Panc1 (cell line): ENCODE data around the gene FLACC1. TPM values are rescaled to one million over a fixed set of nuclear protein-coding genes. Genes with fewer than 3 reads are reported as not detected.

Experiments
- ATAC-seq: fragments of 200-7000 bp; cut with Tn5 transposase; 2 replicates; pipeline ENCODE4 v1.9.1; 2020; ENCODE audit warnings: mild to moderate bottlenecking, moderate library complexity
- BruUV-seq: library from RNA; stranded (reverse); fragments of 400-500 nt; replicated peaks from 2 replicates; lab custom pipeline; 2021; lab: Mats Ljungman, UMichigan
- CTCF ChIA-PET: fragments of 300-600 bp; sonication (Branson Sonifier 250); formaldehyde crosslinking; loops from one replicate; lab custom pipeline; 2022; ENCODE audit warnings: antibody characterized with exemption; lab: Charles Lee
- POLR2A ChIA-PET: fragments of 300-600 bp; sonication (Branson Sonifier 250); formaldehyde crosslinking; loops from one replicate; lab custom pipeline; 2022; ENCODE audit warnings: antibody characterized with exemption; lab: Charles Lee
- DNase-seq: peaks from one replicate; pipeline ENCODE4 v3.0.0-alpha.2; 2010; ENCODE audit warnings: low read depth, low spot score
- H3K27ac ChIP-seq: 2 replicates; pipeline ENCODE4 v1.5.1; 2011; ENCODE audit warnings: mild to moderate bottlenecking, low read length, inconsistent platforms
- H3K27me3 ChIP-seq: fragments of 200-500 bp; sonication (Bioruptor generic); 2 replicates; pipeline ENCODE4 v1.6.0; 2014; ENCODE audit warnings: low read length, inconsistent platforms; ENCODE audit not compliant: control insufficient read depth, insufficient read depth
- H3K36me3 ChIP-seq: fragments of 200-500 bp; sonication (Bioruptor generic); 2 replicates; pipeline ENCODE4 v1.5.1; 2014; ENCODE audit warnings: inconsistent platforms, mild to moderate bottlenecking, low read length, moderate library complexity; ENCODE audit not compliant: control insufficient read depth, insufficient read depth
- H3K4me1 ChIP-seq: 2 replicates; pipeline ENCODE4 v1.5.1; 2011; ENCODE audit warnings: inconsistent platforms, mild to moderate bottlenecking, low read length, moderate library complexity; ENCODE audit not compliant: control insufficient read depth, insufficient read depth
- H3K4me3 ChIP-seq, 2 experiments: 2 replicates each; pipeline ENCODE4 v1.5.1; 2011 to 2012; ENCODE audit warnings: low read depth in 2 of 2, low read length in 2 of 2, mild to moderate bottlenecking in 2 of 2, inconsistent platforms in 1 of 2, moderate library complexity in 1 of 2
- H3K9me3 ChIP-seq: fragments of 200-500 bp; sonication (Bioruptor generic); 2 replicates; pipeline ENCODE4 v1.5.1; 2014; ENCODE audit warnings: low read depth, mild to moderate bottlenecking, inconsistent platforms, low read length, moderate library complexity; ENCODE audit not compliant: control insufficient read depth, insufficient read depth
- CTCF ChIP-seq: fragments of 450-650 bp; IDR thresholded peaks from 2 replicates; pipeline ENCODE4 v1.5.1; 2017; ENCODE audit warnings: mild to moderate bottlenecking
- POLR2AphosphoS5 ChIP-seq: IDR thresholded peaks from 2 replicates; pipeline ENCODE4 v1.6.1; 2012; ENCODE audit warnings: mild to moderate bottlenecking, low read depth, low read length, moderate library complexity
- REST ChIP-seq, 2 experiments: IDR thresholded peaks; 2 replicates each; pipeline ENCODE4 v1.6.1; 2011 to 2012; ENCODE audit warnings: low read depth in 2 of 2, control low read depth in 1 of 2, low read length in 1 of 2, mild to moderate bottlenecking in 1 of 2, moderate library complexity in 1 of 2; ENCODE audit not compliant: insufficient read depth in 1 of 2
- SIN3A ChIP-seq: IDR thresholded peaks from 2 replicates; pipeline ENCODE4 v1.6.1; 2012; ENCODE audit warnings: low read depth, mild to moderate bottlenecking, low read length, moderate library complexity, borderline replicate concordance; ENCODE audit not compliant: insufficient read depth
- TCF7L2 ChIP-seq: IDR thresholded peaks from 2 replicates; pipeline ENCODE4 v1.6.1; 2011; ENCODE audit warnings: mild to moderate bottlenecking, low read depth, low read length, inconsistent platforms
- in situ Hi-C: cut with HindIII; loops from 2 replicates; pipeline ENCODE4 v1.10.0; 2016; ENCODE audit warnings: low sequenced_read_pairs, low pct_unique_long_range_greater_than_20kb
- intact Hi-C: fragments of 100-400 bp; cut with micrococcal nuclease; formaldehyde crosslinking; loops from one replicate; pipeline ENCODE4 v1.10.0; 2022; ENCODE audit not compliant: unreplicated experiment
- total RNA-seq: library from RNA; stranded (reverse); gene quantifications from one replicate; pipeline ENCODE4 v1.2.1, GENCODE V29; 2021; ENCODE audit not compliant: unreplicated experiment

Gene FLACC1
- total RNA-seq, 1 experiment from 2014 or later, result 0.39 TPM

GRCh38 chr2:201319511-201319910 is 37.6 kb downstream of the FLACC1 start:
- POLR2A ChIA-PET, result no interaction called here
- Histone ChIP-seq H3K4me1 (no peaks in the 10 kb centered on the region), H3K27ac (no peak overlapping the region), H3K4me3 (no peak overlapping the region), H3K36me3 (no peaks in the 10 kb centered on the region), H3K27me3 (no peaks in the 10 kb centered on the region), H3K9me3 (peaks cover 7% of the 10 kb centered on the region; the same call in 1 of the 2 replicates)
- CTCF ChIA-PET, result no interaction called here
- DNase-seq, result no peak
- intact Hi-C loops (no loop called here), in situ Hi-C loops (no loop called here)
- TF ChIP-seq SIN3A, result no peak
- no peak for TF ChIP-seq REST (IDR thresholded peaks at IDR 0.05; ENCODE audit: insufficient read depth in 1 of 2, low read depth in 2 of 2, low read length in 1 of 2)
- TF ChIP-seq CTCF, result no peak
- TF ChIP-seq POLR2AphosphoS5, result no peak
- no peak for TF ChIP-seq TCF7L2
- no TSS peak for BruUV-seq
- ATAC-seq, result no peak

- no TSS peak for BruUV-seq
- intact Hi-C loops, result no loop called here
- Histone ChIP-seq H3K27ac (no peak overlapping the region), H3K36me3 (no peaks in the 10 kb centered on the region), H3K4me3 (no peak overlapping the region), H3K4me1 (no peaks in the 10 kb centered on the region), H3K27me3 (no peaks in the 10 kb centered on the region), H3K9me3 (no peaks in the 10 kb centered on the region)
- TF ChIP-seq POLR2AphosphoS5 (no peak), TCF7L2 (no peak), SIN3A (no peak), CTCF (no peak), REST (IDR thresholded peaks at IDR 0.05; ENCODE audit: insufficient read depth in 1 of 2, low read depth in 2 of 2, low read length in 1 of 2) (no peak)
- in situ Hi-C loops, result no loop called here
- ATAC-seq (no peak), DNase-seq (no peak)
- POLR2A ChIA-PET, result no interaction called here
- CTCF ChIA-PET, result no interaction called here
Measured at GRCh38 chr2:201313362-201313761, 43.8 kb downstream of the FLACC1 start.
